ENCODE measurements around the gene TFDP2.
"Not testable (repeated sequence)": the region's sequence is repeated elsewhere in the genome, so short reads cannot be mapped to it uniquely, and the experiment has no call there.

DNA sequence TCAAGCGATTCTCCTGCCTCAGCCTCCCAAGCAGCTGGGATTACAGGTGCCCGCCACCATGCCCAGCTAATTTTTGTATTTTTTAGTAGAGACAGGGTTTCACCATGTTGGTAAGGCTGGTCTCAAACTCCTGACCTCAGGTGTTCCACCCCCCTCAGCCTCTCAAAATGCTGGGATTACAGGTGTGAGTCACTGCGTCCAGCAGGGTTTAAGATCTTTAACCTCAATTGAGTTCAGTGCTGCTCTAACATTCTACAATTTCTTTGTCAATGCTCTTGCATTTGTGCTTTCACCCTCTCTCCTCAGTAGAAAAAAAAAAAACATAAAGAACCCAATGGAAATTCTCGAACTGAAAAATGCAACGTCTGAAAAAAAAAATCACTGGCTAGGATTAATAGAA is 60.4 kb downstream of the TFDP2 start:
- not testable (repeated sequence) for TF ChIP-seq CTCF (tag by site-specific recombination; IDR thresholded peaks at IDR 0.05); ZNF148 (tag by site-specific recombination; IDR thresholded peaks at IDR 0.05; ENCODE audit: borderline replicate concordance); ZNF350 (tag by site-specific recombination; IDR thresholded peaks at IDR 0.05)
